ENCODE results near the gene MOB1A.

The MOB1A gene

DNA sequence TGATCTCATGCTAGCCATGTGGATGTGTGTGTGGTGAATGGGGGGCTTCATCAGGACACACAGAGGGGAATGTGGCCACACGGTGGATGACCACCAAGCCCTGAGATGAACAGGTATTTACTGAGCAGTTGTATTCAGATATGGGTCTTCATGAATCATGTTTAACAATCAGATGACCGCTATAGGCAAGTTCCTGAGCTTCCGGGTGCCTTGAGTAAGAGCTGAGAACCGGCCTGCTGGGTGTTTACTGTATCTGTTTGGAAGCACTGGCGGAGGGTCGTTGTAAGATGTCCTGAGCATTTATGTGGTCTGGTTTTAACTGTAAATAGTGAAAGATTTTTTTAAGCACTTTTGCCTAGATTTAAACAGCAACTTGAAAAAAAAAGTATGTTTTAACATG, 74.9 kb downstream of the MOB1A start:
- DNase-seq (ENCODE audit: low read depth in 3 of 3): no peak

Data from stimulated activated CD4-positive, alpha-beta T cell treated with anti-CD3 and anti-CD28 coated beads, TNF-alpha, amount 100 ng/mL, for 4 hours (primary cell).